Measurements from ENCODE around the gene MYOT. TPM values are rescaled to one million over a fixed set of nuclear protein-coding genes. Genes with fewer than 3 reads are reported as not detected.

The MYOT gene
- total RNA-seq, 1 experiment from 2014 or later, result not detected

- H3K9ac ChIP-seq (ENCODE audit: extremely low read depth, insufficient read length, low read length), result no peak overlapping the region
- no CpG with 5 or more reads among the region's 4 CpGs for WGBS (ENCODE audit: extremely low coverage, insufficient read length, low lambda C conversion rate)
Observed at GRCh38 chr5:137843676-137844299, 23.9 kb upstream of the MYOT start.

More at GRCh38 chr5:137843676-137844299, 23.9 kb upstream of the MYOT start:
- Histone ChIP-seq H3K79me1 (ENCODE audit: insufficient read depth, low read depth, low read length, poor library complexity, severe bottlenecking) (no peaks in the 10 kb centered on the region), H3K56ac (ENCODE audit: insufficient read length, low read depth, low read length) (no peak overlapping the region), H3K18ac (ENCODE audit: insufficient read length, low read depth, low read length) (no peak overlapping the region), H4K91ac (ENCODE audit: insufficient read length, low read depth, low read length) (no peak overlapping the region), H3T11ph (ENCODE audit: low read length) (no peak overlapping the region), H3K23ac (ENCODE audit: insufficient read length, low read depth, low read length) (no peak overlapping the region), H3K14ac (ENCODE audit: insufficient read depth, low read length) (no peak overlapping the region; the same call in 1 of the 2 replicates), H3K4me1 (ENCODE audit: insufficient read depth, low read length) (no peaks in the 10 kb centered on the region), H2BK15ac (ENCODE audit: low read depth, low read length) (no peak overlapping the region), H3K27me3 (ENCODE audit: insufficient read depth, low read length) (no peaks in the 10 kb centered on the region), H4K8ac (replicated peaks; ENCODE audit: insufficient read length, low read depth, low read length) (no peak overlapping the region), H3K79me2 (ENCODE audit: insufficient read depth, low read length) (no peaks in the 10 kb centered on the region), H4K20me1 (ENCODE audit: control insufficient read depth, insufficient read depth, insufficient read length) (no peaks in the 10 kb centered on the region), H3K23me2 (ENCODE audit: insufficient read length, low read depth, low read length, poor library complexity, severe bottlenecking) (no peaks in the 10 kb centered on the region), H2BK12ac (ENCODE audit: insufficient read length, low read depth, low read length) (no peak overlapping the region), H2BK20ac (ENCODE audit: low read depth, low read length, poor library complexity, severe bottlenecking) (no peak overlapping the region), H3K9me3 (ENCODE audit: control insufficient read depth, low read depth, low read length) (no peaks in the 10 kb centered on the region), H2BK5ac (ENCODE audit: insufficient read length, low read length) (no peak overlapping the region), H2BK120ac (ENCODE audit: low read depth, low read length, poor library complexity, severe bottlenecking) (no peak overlapping the region), H3K4ac (ENCODE audit: low read depth, low read length) (no peak overlapping the region), H2AK5ac (ENCODE audit: insufficient read length, low read length) (no peak overlapping the region), H2AFZ (ENCODE audit: low read length) (no peak overlapping the region), H3K4me2 (ENCODE audit: insufficient read depth, insufficient read length, low read length) (no peak overlapping the region), H3K27ac (ENCODE audit: insufficient read length, low read depth, low read length) (no peak overlapping the region), H4K5ac (ENCODE audit: insufficient read length, low read depth, low read length) (no peak overlapping the region)
- no peak overlapping the region for H3K27ac Mint-ChIP-seq
- H3K27me3 Mint-ChIP-seq (ENCODE audit: low read depth), result no peaks in the 10 kb centered on the region
- TF ChIP-seq CTCF (conservative IDR thresholded peaks at IDR 0.05), result no peak
- H3K4me1 Mint-ChIP-seq, result no peaks in the 10 kb centered on the region
- H3K36me3 Mint-ChIP-seq (ENCODE audit: insufficient read depth in 1 of 3, low read depth in 3 of 3), result no peaks in the 10 kb centered on the region
- no peak overlapping the region for H3K4me3 Mint-ChIP-seq
- no peaks in the 10 kb centered on the region for H3K9me3 Mint-ChIP-seq
- DNase-seq, result no peak

Measured in H9 (cell line).